HT1080 (cell line): ENCODE measurements around the gene MICALL2. TPM values are rescaled to one million over a fixed set of nuclear protein-coding genes. Genes with fewer than 3 reads are reported as not detected.
A peak's percentile ranks its signal among the peaks of the same experiment; 100 is the strongest.

ENCODE experiments used
- DNase-seq: peaks from one replicate; pipeline ENCODE4 v3.0.0-alpha.2; 2015; ENCODE audit warnings: low read depth
- total RNA-seq: library from RNA; depleted of rRNA; stranded (reverse); fragments of >200 nt; shearing (Covaris generic); gene quantifications from 2 replicates; pipeline ENCODE4 v1.2.3, GENCODE V29; 2014

The MICALL2 gene
- total RNA-seq, 1 experiment from 2014 or later = 12.6 TPM

DNA sequence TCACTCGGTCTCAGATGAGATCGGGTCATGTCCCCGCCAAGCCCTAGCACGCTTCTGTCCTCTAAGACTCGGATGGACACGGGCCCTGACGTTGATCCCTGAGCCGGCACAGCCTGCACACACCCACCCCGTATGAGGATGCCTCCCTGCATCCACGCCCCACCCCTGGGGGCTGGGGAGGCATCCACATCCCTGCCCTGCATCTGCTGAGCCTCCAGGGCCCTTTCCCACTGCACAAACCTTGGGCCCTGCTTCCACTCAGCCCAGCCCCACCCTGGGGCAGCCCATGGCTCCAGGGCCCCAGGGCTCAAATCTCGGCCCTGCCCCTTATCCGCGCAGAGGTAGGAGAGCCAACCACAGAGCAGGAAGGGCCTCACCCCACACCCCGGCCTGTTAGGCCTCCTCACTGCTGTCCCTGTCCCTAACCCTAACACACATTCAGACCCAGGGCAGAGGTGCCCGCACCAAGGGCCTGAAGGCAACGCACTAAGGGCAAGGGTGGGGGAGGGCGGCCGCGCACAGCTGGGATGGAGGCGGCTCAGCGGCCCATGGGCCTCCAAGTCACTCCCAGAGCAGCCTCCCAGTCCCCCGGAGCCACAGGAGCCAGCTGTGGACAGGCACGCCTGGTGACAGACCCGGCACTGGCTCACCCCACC lies 9.5 kb upstream of the MICALL2 start:
- no peak for DNase-seq

DNA sequence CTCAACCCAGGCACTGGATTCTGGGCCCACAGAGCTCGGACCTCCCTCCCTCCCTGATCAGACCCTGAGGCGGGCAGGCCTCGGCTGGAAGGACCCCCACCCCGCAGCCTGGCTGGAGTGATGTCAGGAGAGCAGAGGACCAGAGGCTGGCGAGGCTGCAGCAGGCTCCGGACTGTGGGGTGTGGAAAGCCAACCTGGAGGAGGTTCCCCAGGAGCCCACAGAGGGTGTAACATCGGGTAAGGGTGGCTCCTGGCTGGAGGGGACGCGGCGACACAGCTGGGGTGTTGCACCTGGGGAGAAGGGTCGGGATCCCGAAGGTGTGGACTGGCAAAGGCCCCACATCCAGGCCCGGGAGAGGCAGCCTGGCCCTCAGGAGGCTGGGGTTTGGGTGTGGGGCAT lies 8.9 kb upstream of the MICALL2 start:
- DNase-seq = no peak

DNA sequence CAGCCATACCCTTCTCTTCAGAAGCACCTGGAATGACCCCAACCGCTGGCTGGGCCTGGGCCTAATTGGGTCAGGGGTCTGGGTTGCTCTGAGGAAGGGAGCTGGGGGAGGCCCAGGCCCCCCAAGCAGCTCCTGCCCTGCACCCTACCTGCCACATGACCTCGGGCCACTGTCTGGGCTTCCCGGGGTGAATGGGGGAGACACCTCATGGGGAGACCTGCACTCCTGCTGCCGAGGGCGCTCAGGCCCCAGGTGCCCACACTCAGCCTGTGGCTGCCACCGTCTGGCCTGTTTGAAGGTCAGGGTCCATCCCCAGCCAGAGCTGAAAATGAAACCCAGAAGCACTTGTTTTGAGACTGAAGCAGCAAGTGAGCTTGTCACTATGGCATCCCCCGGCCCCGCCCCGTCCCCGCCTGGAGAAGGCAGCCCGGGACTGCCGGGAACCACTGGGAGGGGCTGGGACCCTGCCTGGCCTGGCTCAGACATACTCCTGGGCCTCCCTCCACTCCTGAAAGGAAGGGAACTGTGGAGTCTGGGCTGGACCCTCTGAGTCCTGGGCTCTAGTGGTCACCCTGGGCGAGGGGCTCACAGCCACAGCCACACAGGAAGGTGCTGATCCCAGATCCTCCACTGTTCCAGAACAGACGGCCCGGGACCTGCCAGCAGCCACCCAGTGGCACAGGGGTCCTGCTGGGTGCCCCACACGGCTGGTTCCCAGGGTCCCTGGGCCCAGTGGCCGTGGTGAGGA lies 7.4 kb upstream of the MICALL2 start:
- DNase-seq = peak; percentile 48

DNA sequence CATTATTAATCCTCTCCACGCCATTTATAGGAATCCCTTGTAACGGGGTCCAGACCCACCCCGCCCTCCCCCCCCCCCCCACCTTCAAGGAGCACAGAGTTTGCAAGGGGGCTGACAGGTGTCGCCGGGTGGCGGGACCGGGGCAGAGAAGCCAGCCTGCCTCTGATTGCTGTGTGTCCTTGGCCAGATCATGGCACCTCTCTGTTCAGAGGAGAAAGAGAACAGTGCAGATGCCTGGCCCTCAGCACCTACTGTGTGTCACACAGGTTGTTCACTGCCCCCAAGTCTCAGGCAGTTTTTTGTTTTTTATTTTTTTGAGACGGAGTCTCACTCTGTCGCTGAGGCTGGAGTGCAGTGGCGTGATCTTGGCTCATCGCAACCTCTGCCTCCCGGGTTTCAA lies 5.4 kb upstream of the MICALL2 start:
- DNase-seq = no peak

DNA sequence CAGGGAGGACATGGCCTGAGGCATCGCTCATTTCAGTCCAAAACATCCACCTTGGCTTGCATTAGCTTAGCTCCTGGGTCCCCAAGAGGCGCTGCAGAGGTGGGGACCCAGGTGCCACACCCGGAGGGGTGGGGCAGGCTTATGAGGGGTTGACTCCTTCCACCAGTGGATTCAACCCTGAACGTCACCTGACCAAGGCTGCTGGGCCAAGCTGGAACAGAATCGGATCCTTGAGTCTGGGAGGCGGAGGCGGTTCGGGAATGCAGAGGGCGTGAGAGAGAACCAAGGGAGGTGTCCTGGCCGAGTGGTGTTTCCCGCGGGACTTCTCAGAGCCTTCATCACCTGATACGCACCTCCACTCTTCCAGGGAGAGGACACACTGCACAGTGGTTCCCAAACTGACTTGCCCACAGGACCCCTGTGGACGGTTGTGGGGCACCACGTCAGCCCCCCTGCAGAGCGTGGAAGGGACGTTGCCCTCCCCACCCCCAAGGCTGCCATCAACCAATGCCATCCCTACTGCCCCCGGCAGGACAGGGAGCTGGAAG lies 4.5 kb upstream of the MICALL2 start:
- DNase-seq = no peak

DNA sequence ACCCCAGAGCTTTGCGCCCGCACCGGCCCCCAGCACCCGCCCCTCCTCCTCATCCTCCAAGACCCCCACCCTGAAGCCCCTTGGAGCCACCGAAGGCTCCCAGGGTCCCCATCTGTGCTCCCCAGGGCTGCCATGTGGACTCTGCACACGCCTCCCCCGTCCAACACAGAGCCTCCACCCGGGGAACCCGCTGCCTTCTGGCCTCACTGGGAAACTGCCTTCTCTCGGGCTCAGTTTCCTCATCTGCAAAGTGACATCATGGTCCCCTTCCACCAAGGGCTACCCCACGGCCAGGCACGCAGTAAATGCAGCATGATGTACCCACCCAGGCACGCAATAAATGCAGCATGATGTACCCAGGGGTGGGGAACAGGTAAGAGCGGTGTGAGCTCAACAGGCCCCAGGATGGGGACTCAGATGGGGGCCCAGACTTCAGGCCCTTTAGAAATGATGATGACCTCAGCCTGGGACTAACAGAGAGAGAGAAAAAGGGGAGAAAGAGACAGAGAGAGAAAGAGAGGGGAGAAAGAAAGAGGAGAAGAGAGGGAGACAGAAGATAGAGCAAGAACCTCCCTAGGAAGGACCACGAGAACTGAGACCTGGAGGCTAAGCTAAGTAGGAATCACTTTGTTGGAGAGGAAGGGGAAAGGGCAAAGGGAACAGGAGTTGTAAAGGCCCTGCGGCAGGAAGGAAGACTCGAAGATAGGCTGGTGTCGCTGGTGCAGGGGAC lies 2.5 kb upstream of the MICALL2 start:
- no peak for DNase-seq

DNA sequence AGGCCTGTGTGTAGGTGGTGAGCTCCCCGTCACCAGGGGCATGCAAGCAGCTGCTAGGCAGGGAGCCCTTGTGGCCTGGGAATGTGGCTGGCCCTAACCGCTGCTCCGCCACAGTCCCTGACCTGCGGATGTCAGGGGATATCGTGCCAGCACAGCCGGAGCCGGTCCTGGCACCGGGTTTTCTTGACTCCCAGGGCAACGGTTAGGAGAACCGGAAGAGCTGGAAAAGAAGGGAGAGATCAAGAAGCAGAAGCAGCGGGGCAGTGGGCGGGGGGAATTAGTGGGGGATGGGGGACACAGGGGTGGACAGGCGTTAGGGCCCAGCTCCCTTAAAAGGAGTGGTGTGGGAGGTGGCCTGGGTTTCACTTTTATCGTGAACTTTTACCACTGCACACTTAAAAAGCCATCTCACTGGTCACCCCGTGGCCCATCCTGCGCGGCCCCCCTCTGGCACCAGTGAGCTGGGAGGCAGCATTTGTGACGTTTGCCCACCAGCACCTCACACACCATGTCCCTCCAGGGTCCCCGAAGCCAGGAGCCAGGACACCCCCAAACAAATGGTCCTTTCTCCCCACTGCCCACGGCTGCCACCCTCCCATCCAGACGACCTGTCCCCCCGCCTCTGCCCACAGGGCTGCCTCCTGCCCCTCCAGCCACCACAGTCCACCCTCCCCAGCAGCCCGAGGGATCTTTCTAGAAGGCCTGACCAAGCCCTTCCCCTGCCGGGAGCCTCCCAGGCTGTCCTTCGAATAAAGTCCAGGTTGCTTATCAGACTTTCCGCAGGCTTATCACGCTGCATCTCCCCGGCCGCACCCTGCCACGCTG lies 1.8 kb upstream of the MICALL2 start:
- DNase-seq = peak; percentile 20

DNA sequence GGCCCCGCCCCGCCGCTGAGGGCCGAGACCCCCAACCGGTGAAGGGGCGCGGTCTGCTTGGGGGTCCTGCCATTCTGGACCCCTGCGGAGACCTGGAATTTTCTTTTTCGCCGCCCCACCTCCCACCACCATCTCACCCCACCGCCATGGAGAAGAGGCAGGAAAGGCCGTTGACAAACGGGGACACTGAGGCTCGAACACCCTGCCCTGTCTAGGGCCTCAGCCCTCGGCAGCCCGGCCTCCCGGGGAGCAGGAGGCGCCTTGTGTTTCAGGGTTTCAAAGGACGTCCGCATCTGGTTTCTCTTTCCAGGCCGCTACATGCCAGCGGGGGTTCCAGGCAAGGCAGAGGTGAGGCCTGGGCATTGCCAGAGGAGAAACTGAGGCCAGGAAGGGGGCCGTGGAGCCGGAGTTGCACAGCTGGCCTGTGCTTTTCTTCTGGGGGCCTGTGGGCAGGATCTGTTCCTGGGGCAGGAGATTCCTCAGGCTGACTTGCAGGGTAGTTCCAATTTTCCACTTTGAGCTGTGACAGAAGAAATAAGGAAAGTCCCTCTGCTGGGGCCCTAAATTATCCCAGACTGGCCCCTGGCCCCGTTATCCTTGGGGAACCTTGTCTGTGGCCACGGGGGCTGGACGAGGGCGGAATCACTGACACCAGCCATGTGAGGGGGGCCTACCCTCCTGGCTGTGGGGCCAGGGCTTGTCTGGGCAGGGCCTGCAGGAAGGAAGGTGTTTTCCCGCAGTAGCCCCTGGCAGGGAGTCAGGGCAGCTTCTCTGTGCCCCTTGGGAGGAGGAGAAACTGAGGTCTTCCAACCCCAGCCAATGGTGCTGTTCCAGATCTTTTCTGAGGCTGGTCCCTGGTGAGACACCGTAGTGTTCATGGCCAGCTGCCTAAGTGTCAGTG lies 900 bp upstream of the MICALL2 start:
- DNase-seq = no peak

DNA sequence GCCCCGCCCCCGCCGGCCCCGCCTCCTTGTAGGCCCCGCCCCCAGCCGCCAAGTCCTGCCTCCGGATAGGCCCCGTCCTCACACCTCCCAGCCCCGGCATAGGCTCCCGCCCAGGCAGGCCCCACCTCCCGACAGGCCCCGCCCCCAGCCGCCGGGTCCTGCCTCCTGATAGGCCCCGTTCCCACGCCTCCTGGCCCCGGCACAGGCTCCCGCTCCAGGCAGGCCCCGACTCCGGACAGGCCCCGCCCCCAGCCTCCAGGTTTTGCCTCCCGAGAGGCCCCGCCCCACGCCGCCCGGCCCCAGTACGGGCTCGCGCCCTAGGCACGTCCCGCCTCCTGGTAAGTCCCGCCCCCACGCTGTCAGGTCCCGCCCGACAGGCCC lies 232 bp upstream of the MICALL2 start:
- peak; percentile 87 for DNase-seq

DNA sequence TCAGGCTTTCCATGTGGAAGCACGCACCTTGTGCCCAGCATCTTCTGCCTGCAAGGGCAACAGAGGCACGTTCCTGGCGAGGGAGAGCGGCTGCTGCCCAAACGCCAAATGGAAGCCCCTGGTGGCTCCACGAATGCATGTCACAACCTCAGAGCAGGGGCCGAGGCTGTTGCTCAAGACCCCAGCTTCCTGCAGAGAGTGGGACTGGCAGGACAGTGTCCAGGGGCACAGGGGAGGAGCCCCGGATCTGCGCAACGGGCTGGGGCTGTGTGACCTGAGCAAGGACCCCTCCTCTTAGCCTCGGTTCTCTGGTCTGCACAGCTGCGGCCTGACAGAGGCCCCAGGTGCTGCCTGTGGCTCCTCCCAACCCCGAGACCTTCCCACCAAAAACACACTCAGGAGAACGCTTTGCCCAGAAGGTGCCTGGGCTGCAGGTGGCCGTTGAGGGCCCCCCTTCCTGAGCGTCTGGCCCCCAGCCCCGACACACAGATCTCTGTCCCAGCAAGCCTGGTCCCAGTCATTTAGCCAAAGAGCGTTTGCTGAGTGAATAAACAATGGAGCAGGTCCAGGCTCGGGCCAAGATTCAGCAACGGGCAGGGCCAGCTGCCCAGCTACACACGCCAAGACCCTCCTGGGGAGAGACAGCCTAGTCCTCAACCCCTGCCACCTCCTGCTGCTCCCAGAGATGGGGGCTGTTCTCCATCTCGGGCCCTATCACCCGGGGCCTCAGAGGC lies 1.2 kb downstream of the MICALL2 start:
- DNase-seq = no peak

DNA sequence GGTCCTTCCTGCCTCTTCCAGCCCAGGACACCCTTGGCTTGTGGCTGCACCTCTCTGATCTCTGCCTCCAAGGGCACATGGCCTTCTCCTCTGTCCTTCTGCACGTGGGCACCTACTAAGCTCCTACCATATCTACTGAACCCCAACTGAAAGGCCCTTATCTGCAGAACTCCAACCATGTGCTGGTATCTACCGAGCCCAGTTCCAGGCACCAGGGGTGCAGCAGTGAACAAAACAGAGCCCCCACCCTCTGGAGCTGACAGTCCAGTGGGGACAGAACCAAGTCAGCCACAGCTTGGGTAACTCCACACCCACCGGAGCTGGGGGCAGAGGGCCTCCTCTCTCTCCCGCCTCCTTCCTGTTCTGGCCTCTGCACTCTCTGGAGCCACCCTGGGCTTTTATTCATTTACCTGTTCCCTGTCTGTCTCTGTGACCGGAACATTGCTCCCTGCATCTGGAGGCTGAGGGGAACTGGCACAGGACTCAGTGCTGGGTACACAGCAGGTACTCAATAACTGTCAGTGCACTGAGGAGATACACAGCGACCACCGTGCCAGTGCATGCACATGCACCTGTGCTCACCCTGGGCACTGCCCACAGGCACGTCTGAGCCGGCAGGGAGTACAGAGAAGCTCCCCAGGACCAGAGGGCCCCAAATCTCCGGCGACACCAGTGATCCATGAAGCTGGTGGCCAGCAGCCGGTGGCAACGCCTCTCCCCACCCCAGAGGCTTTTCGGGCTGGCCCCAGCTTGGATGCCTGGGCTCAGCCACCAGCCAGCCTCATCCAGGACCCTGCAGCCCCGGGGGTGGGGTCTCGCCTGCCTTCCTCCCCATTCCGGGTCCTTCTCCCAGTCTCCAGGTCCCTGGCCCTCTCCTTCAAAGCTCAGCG lies 2.0 kb downstream of the MICALL2 start:
- DNase-seq = no peak

DNA sequence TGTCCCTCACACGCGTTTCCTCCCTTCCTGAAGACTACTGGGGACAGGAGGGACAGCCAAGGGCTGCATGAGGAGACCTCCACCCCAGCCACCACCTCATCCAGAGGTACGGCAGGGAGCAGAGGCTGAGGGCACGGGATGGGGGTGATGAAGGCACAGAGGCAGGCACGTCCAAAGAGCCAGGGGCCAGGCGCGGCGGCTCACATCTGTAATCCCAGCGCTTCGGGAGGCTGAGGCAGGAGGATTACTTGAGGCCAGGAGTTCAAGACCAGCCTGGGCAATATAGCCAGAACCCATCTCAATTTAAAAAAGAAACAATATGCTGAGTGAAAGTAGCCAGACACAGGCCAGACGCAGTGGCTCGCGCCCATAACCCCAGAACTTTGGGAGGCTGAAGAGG lies 3.3 kb downstream of the MICALL2 start:
- no peak for DNase-seq

DNA sequence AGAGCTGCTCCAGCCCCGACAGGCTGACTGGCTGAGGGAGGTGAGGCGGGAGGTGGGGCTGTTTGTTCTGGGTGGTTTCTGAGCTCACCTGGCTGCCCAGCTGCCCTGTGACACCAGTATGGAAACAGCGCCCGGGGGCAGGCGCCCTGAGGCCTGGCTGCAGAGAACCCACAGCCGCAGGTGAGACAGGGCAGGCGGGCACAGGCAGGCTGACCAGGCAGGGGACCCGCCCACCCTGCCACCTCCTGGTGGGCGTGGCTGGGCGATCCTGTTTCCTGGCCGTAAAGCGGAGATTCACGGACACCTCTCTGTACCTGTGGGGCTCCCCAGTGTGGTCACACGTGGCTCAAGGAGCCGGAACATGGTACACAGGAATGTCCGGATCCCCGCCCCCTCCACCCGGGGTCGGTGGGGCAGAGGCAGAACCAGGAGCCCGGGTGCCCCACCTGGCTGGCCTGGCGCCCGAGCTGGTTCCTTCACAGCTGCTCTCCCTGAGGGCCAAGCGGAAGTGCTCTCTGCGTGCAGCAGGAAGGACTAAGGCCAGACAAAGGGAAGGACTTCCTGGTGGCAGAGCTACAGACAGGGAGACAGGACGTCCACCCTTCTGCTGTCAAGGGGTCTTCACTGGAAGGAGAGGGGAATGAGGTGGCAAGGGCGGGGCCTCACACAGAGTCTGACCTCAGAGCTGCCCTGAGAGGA lies 3.9 kb downstream of the MICALL2 start:
- DNase-seq = no peak

DNA sequence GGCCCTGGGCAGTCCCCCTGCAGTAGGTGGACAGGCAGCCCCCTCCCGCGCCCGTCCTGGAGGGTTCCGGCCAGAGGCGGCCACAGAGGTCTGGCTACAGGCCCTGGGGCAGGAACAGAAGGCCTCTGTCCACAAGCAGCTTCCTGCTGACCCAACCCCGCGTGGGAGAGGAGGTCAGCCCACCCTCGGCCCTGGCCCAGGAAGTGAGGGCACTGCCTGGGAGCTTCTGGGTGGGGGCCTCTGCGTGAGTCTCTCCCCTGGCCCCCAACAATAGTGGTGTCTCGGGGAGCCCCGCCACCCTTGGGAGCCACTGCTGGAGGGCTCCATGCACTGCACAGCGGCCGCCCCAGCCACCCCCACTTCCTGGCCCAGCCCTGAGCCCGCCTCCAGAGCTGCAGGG lies 4.7 kb downstream of the MICALL2 start:
- DNase-seq = no peak

DNA sequence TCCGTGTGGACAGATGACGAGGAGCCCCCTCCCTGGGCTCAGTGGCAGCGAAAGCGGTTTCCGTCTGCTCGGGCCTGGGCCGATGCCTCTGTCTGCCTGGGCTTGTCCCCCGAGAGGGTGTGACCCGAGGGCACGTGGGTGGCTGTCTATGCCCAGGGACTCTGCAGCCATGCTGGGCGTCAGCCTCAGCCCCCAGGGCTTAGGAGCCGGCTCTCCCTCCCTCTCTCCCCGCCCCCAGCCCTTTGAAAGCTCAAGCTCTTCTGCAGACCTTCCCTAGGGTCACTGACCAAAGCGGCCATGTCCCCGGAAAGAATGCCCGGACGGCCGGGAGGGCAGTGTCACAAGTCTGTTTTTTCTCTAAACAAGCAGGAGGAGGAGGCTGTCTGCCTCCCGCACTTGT lies 7.1 kb downstream of the MICALL2 start:
- no peak for DNase-seq

DNA sequence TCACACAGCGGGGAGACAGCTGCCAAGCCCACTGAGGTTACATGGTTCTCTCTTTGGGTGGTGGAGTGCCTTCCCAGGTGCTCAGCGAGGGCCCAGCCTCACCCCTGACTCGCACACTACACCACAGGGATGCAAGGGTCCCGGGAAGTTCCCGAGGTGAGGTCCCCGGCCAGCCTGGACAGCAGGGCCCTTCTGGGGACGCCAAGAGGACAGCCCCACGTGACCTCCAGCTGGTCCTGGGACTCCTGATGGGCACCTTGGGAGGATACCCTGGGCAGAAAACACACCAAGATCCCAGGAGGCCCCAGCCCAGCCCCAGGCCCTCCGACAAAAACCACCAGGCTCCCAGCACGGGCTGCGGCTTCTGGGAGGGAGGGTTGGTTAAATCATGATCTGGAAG lies 8.3 kb downstream of the MICALL2 start:
- DNase-seq = no peak

DNA sequence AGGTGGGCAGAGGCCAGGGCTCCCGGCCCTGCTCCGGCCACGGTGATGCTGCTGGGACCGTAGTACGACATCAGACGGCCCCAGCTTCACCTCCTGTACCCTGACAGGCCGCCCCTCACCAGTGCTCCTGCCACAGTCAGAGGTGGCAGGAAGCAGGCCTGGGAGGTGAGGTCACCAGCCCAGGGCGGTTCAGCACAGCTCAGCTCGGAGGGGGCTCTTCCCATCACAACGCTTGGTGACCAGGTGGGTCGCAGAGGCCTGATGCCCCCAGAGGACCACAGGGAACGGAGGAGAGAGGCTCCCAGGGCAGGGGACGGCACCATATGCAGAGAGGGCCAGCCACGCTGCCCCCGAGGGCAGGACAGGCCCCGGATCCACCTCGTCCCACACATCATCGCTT lies 8.8 kb downstream of the MICALL2 start:
- DNase-seq = no peak

DNA sequence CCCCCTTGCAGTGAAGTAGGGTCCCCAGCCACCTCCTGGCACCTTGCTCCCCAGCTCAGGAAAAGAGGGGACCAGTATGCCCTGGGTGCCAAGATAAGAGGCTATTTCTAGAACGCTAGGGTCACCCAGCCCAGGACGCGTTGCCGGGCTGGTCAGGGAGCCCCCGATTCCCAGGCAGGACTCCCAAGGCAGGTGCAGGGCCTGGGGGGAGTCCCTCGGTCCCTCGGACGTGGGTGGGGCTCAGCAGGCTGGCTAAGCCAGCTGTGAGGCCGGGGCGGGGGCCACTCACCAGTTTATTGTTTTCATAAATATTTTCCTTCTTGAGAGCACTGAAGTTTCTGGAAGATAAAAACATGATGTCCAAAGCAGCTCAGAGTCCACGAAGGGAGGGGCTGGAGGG lies 9.3 kb downstream of the MICALL2 start:
- no peak for DNase-seq
